Loucy (cell line): Measurements from ENCODE around the gene ITCH.

Experiments used
- H2AFZ ChIP-seq: fragments of 200-600 bp; sonication (generic); 2 replicates; pipeline ENCODE4 v1.6.0; 2016; ENCODE audit warnings: antibody characterized with exemption, mild to moderate bottlenecking, low read length, moderate library complexity
- H3F3A ChIP-seq: fragments of 200-600 bp; 2 replicates; pipeline ENCODE4 v1.6.0; 2016; ENCODE audit warnings: antibody characterized with exemption, low read depth, mild to moderate bottlenecking
- H3K27me3 ChIP-seq: fragments of 200-600 bp; sonication (generic); 2 replicates; pipeline ENCODE4 v1.6.1; 2014; ENCODE audit warnings: low read length, mild to moderate bottlenecking; ENCODE audit not compliant: insufficient read depth, poor library complexity, severe bottlenecking
- H3K36me3 ChIP-seq: fragments of 200-600 bp; sonication (generic); 2 replicates; pipeline ENCODE4 v1.6.1; 2016; ENCODE audit warnings: low read length; ENCODE audit not compliant: insufficient read depth
- H3K4me1 ChIP-seq: fragments of 200-600 bp; sonication (generic); 2 replicates; pipeline ENCODE4 v1.5.1; 2014; ENCODE audit warnings: low read length, mild to moderate bottlenecking; ENCODE audit not compliant: insufficient read depth, poor library complexity, severe bottlenecking
- H3K4me2 ChIP-seq: fragments of 200-600 bp; sonication (generic); 2 replicates; pipeline ENCODE4 v1.6.0; 2014; ENCODE audit warnings: antibody characterized with exemption, low read length, low read depth, mild to moderate bottlenecking; ENCODE audit not compliant: poor library complexity, severe bottlenecking
- H3K4me3 ChIP-seq: fragments of 200-600 bp; sonication (generic); 2 replicates; pipeline ENCODE4 v1.5.1; 2014; ENCODE audit warnings: low read length, mild to moderate bottlenecking, mixed read lengths; ENCODE audit not compliant: poor library complexity, severe bottlenecking
- H3K79me2 ChIP-seq: fragments of 200-600 bp; sonication (generic); 2 replicates; pipeline ENCODE4 v1.6.1; 2014; ENCODE audit warnings: low read length; ENCODE audit not compliant: insufficient read depth
- H3K9ac ChIP-seq: fragments of 200-600 bp; sonication (generic); 2 replicates; pipeline ENCODE4 v1.6.0; 2014; ENCODE audit warnings: mild to moderate bottlenecking, low read depth, low read length, moderate library complexity; ENCODE audit not compliant: poor library complexity, severe bottlenecking
- H3K9me2 ChIP-seq: fragments of 200-600 bp; sonication (generic); replicated peaks from 2 replicates; pipeline ENCODE4 v1.6.1; 2016; ENCODE audit warnings: low read depth, low read length, mixed read lengths
- H3K9me3 ChIP-seq: fragments of 200-600 bp; sonication (generic); 2 replicates; pipeline ENCODE4 v1.6.1; 2014; ENCODE audit warnings: mild to moderate bottlenecking, antibody characterized with exemption, low read length, low read depth; ENCODE audit not compliant: insufficient read depth
- H4K20me1 ChIP-seq: fragments of 200-600 bp; sonication (generic); 2 replicates; pipeline ENCODE4 v1.6.0; 2014; ENCODE audit warnings: antibody characterized with exemption, low read length, mild to moderate bottlenecking; ENCODE audit not compliant: insufficient read depth, poor library complexity, severe bottlenecking
- CTCF ChIP-seq: fragments of 200-600 bp; sonication (generic); conservative IDR thresholded peaks from 2 replicates; pipeline ENCODE4 v1.5.1; 2014; ENCODE audit warnings: mild to moderate bottlenecking, antibody characterized with exemption, low read length
- EZH2phosphoT487 ChIP-seq: fragments of 200-600 bp; IDR thresholded peaks from 2 replicates; pipeline ENCODE4 v1.6.1; 2018; ENCODE audit warnings: antibody characterized with exemption, mild to moderate bottlenecking, moderate library complexity, borderline replicate concordance

Gene ITCH

DNA sequence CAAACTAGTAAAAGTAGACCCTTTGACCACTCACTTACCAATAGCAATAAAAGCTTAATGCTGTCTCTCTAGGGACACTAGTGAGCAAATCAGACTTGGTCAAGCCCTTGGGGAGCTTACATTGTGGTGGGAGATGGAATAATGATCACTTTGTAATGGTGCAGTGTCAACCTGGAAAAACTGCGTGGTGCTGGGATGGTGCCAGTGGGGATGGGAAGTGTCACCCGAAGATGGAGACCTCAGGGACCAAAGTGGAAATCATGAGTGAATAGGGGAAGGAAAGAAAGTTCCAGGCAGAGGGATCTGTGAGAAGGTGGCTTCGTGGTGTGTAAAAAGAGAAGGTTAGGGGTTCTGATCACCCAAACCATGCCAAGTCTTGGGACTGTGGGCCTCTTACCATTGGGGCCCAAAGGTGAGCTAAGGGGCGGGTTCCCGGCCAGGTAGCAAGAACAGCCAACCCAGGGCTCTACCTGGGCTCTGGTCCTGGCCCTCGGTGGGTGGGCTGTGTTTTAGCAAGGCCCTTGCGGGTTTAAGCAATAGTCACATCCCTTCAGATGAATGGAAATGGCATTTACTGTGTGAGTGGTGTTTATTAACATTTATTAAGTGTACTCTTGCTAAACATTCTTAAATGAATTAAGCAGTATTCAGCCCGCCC, 168.7 kb downstream of the ITCH start:
- peaks cover 4% of the 10 kb centered on the region for H4K20me1 ChIP-seq
- H3K4me2 ChIP-seq, result no peak overlapping the region
- TF ChIP-seq CTCF (no peak), EZH2phosphoT487 (no peak)
- no peak overlapping the region for H3K4me3 ChIP-seq
- no peak overlapping the region for H3K9ac ChIP-seq
- H3K27me3 ChIP-seq, result no peaks in the 10 kb centered on the region
- no peaks in the 10 kb centered on the region for H3K4me1 ChIP-seq
- peaks cover 83% of the 10 kb centered on the region; the same call in 1 of the 2 replicates for H3K36me3 ChIP-seq
- H2AFZ ChIP-seq, result no peak overlapping the region
- H3F3A ChIP-seq, result no peaks in the 10 kb centered on the region
- peaks cover 17% of the 10 kb centered on the region; the same call in 1 of the 2 replicates for H3K79me2 ChIP-seq
- H3K9me2 ChIP-seq, result no peaks in the 10 kb centered on the region
- no peaks in the 10 kb centered on the region for H3K9me3 ChIP-seq

GRCh38 chr20:34532320-34532719, 169.2 kb downstream of the ITCH start:
- no peaks in the 10 kb centered on the region for H3K4me1 ChIP-seq
- no peak overlapping the region for H3K4me3 ChIP-seq
- no peak overlapping the region for H2AFZ ChIP-seq
- H3K79me2 ChIP-seq, result peaks cover 17% of the 10 kb centered on the region; the same call in 1 of the 2 replicates
- no peaks in the 10 kb centered on the region for H3K27me3 ChIP-seq
- H3K36me3 ChIP-seq, result peaks cover 83% of the 10 kb centered on the region; the same call in 1 of the 2 replicates
- H4K20me1 ChIP-seq, result peaks cover 4% of the 10 kb centered on the region
- no peaks in the 10 kb centered on the region for H3F3A ChIP-seq
- TF ChIP-seq EZH2phosphoT487 (no peak), CTCF (no peak)
- H3K9me2 ChIP-seq, result no peaks in the 10 kb centered on the region
- H3K9me3 ChIP-seq, result no peaks in the 10 kb centered on the region
- H3K4me2 ChIP-seq, result no peak overlapping the region
- no peak overlapping the region for H3K9ac ChIP-seq

DNA sequence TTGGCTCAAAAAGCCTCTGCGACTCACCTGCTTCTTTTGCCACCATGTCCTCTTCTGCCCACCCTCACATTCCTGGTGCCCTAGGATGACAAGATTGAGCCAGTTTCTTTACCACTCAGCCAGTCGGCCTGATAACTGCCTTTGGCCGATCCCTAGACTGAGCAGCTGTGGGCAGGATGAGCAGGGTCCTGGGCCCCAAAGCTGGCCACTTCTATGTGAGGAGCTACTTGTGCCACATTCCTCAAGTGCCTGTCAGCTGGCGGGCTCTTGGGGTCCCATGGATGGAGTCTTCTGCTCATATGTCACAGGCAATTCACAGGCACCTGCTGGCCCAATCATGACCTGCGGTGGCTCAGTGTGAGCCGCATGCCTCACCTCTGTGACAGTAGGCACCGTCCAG, 169.7 kb downstream of the ITCH start:
- no peak overlapping the region for H3K9ac ChIP-seq
- H3K9me2 ChIP-seq, result no peaks in the 10 kb centered on the region
- no peaks in the 10 kb centered on the region for H3K4me1 ChIP-seq
- H3K36me3 ChIP-seq, result peaks cover 83% of the 10 kb centered on the region; the same call in 1 of the 2 replicates
- H3K4me3 ChIP-seq, result no peak overlapping the region
- H3F3A ChIP-seq, result no peaks in the 10 kb centered on the region
- H3K9me3 ChIP-seq, result no peaks in the 10 kb centered on the region
- H3K27me3 ChIP-seq, result no peaks in the 10 kb centered on the region
- H3K4me2 ChIP-seq, result no peak overlapping the region
- peaks cover 17% of the 10 kb centered on the region; the same call in 1 of the 2 replicates for H3K79me2 ChIP-seq
- H4K20me1 ChIP-seq, result peaks cover 4% of the 10 kb centered on the region
- TF ChIP-seq CTCF, result no peak
- TF ChIP-seq EZH2phosphoT487, result no peak
- no peak overlapping the region for H2AFZ ChIP-seq
